Activated naive CD4-positive, alpha-beta T cell treated with anti-CD3 and anti-CD28 coated beads for 36 hours (primary cell): ENCODE data around the gene TLN1. TPM values are rescaled to one million over a fixed set of nuclear protein-coding genes. Genes with fewer than 3 reads are reported as not detected.

Source experiments
- CTCF ChIA-PET: fragments of 350-600 bp; sonication (Branson Sonifier 250); formaldehyde crosslinking; loops from one replicate; lab custom pipeline; 2021; ENCODE audit warnings: antibody characterized with exemption; lab: Charles Lee
- DNase-seq: peaks from one replicate; pipeline ENCODE4 v3.0.0-alpha.2; 2020
- H3K27ac Mint-ChIP-seq: one replicate; pipeline ENCODE4 v1.8.0; 2021; ENCODE audit warnings: mild to moderate bottlenecking, mixed read lengths
- H3K27me3 Mint-ChIP-seq: one replicate; pipeline ENCODE4 v1.8.0; 2021; ENCODE audit warnings: low read depth, mixed read lengths
- H3K36me3 Mint-ChIP-seq: one replicate; pipeline ENCODE4 v1.8.0; 2021; ENCODE audit warnings: low read depth, mixed read lengths
- H3K4me1 Mint-ChIP-seq: one replicate; pipeline ENCODE4 v1.8.0; 2021; ENCODE audit warnings: low read depth, mixed read lengths
- H3K4me3 Mint-ChIP-seq: one replicate; pipeline ENCODE4 v1.8.0; 2021; ENCODE audit warnings: mild to moderate bottlenecking, moderate library complexity, mixed read lengths
- H3K9me3 Mint-ChIP-seq: one replicate; pipeline ENCODE4 v1.8.0; 2021; ENCODE audit warnings: mixed read lengths
- intact Hi-C: fragments of 100-400 bp; cut with micrococcal nuclease; formaldehyde crosslinking; loops from one replicate; pipeline ENCODE4 v1.15.1; 2023
- total RNA-seq, 2 experiments: library from RNA; stranded (reverse); gene quantifications; one replicate each; pipeline ENCODE4 v1.2.3, GENCODE V29; 2021

The TLN1 gene
- total RNA-seq, 2 experiments from 2014 or later, result 190 TPM

DNA sequence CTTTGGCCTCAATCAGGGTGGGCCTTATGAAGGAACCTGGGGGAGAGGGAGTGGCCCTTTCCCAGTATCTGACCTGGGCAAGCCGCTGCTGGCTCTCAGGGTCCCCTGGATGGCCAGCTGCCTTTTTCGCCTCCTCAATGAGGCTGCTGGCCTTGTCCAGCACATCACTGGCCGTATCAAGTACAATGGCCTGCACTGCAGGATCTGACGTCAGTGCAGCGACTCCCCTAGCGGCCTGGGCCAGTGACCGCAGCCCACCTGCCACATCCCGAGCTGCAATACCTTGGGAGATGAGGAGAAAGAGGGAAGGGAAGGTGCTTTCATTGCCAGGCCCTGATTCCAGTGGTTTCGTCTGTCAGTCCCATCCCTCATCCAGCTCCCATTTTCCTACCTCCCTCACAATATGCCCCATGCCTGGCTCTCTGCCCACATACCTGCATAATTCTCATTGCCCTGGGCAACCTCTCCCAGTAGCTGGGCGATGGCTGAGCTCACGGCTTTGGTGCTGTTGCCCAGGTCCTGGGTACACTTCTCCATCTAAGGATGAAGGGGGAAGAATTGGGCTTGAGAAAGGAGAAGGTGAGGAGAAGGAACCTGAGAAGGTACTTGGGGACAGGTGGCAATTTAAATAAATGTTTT, 19.1 kb downstream of the TLN1 start:
- CTCF ChIA-PET, result interaction anchor here (0.7 to 7.5 kb wide), 3 partner anchors 17 to 56 kb away, joined by 3 to 53 read pairs (median 3); no protein-coding TSS in a partner anchor
- no peak for DNase-seq
- H3K4me1 Mint-ChIP-seq, result peaks cover 2% of the 10 kb centered on the region
- peaks cover 52% of the 10 kb centered on the region for H3K36me3 Mint-ChIP-seq
- no peak overlapping the region for H3K4me3 Mint-ChIP-seq
- no peak overlapping the region for H3K27ac Mint-ChIP-seq
- no peaks in the 10 kb centered on the region for H3K27me3 Mint-ChIP-seq
- intact Hi-C loops, result no loop called here
- H3K9me3 Mint-ChIP-seq, result no peaks in the 10 kb centered on the region

DNA sequence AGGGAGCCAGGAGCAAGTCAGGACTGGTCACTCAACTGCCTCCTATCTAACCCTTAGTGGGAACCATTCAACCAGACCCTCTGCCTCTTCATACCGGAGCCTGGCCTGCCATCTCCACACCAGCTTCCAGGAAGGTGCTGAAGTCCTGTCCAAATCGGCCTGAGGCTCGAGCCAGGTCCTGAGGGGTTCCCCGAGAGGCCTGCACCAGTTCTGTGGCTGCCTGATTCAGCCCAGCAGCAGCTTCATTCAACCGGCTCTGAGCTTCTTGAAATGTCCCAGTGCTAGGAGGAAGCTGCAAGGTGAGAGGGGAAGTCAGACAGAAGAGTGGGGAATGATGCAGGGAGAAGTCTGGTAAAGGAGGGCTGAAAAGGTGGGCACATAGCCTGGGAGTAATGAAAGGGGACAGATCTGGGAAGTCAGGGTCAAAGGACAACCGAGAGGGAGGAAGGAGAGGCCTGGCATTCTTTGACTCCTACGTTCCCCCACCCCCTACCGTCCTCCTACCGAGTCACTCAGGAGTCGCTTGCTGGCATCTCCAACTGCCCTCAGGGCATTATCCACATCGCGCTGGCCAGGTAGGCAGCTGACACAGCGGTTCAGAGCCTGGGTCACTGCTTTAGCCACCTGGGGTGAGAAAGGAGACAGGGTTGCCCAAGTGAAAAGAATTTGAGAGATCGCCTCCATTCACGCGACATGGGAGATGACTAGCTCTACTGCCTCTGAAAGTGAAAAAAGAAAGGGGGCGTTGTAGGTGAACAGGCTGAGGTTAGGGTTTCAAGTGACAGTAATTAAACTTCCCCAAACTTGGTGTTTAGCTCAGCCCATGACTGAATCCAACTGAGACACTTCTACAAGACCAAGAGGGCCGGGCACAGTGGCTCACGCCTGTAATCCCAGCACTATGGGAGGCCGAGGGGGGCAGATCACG, 20.2 kb downstream of the TLN1 start:
- H3K27me3 Mint-ChIP-seq, result no peaks in the 10 kb centered on the region
- H3K36me3 Mint-ChIP-seq, result peaks cover 59% of the 10 kb centered on the region
- H3K4me1 Mint-ChIP-seq, result peaks cover 2% of the 10 kb centered on the region
- no peaks in the 10 kb centered on the region for H3K9me3 Mint-ChIP-seq
- CTCF ChIA-PET, result interaction anchor here (0.6 to 7.5 kb wide), 7 partner anchors 16 to 171 kb away, joined by 3 to 53 read pairs (median 3); no protein-coding TSS in a partner anchor
- no peak overlapping the region for H3K4me3 Mint-ChIP-seq
- H3K27ac Mint-ChIP-seq, result no peak overlapping the region
- DNase-seq, result no peak
- intact Hi-C loops, result no loop called here

DNA sequence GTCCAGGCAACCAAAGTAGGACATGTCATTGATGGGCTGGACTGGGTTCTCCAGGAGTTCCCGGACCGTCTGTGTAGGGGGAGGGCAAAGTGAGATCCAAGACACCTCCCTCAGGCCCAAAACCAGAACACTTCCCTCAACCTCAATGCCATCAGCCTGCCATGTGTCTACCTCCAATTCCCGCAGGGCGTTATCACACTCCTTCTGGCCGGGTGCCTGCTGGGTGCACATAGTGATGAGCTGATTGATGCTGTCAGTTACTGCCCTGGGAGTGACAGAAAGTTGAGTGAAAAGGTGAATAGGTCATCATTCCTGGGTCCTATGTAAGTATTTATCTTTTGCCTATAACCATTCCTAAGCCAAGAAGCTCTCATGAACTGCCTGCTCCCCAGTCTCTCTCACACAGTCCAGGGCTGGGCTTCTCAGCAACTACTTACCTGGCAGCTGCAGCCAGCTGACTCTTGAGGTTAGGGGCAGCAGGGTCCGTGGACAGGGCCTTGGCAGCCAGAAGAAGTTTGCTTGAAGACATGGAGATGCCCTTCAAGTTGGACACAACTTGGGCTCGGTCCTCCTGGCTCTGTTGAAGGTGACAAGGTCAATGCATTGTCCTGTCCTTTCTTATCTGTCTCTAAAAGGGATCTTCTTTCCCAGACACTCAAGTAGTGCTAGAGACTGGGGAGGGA, 21.0 kb downstream of the TLN1 start:
- CTCF ChIA-PET, result interaction anchor here (1.2 to 7.5 kb wide), 5 partner anchors 16 to 171 kb away, joined by 3 to 53 read pairs (median 4); partner anchors contain the start of gene CCDC107
- H3K9me3 Mint-ChIP-seq, result no peaks in the 10 kb centered on the region

DNA sequence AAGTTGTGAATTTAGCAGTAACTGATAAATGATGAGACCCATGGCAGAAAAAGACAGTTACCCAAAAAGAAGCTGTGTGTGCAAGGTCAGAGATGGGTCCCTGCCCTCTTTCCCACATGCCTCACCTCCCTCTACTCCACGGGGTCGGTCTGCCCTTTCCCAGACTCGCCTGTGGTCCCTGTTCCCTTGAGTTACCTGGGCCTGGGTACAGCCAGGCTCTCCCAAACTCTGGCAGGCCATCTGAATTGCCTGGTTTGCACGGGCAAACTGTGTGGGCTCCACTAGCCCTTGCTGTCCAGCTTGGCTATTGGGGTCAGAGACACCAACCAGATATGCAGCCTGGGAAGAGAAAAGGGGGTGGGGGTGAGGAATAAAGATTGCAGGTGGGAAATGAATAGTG, 23.8 kb downstream of the TLN1 start:
- no peak for DNase-seq
- H3K27me3 Mint-ChIP-seq, result no peaks in the 10 kb centered on the region
- H3K27ac Mint-ChIP-seq, result no peak overlapping the region
- H3K4me3 Mint-ChIP-seq, result no peak overlapping the region
- H3K36me3 Mint-ChIP-seq, result peaks cover 64% of the 10 kb centered on the region
- H3K4me1 Mint-ChIP-seq, result peaks cover 2% of the 10 kb centered on the region
- no peaks in the 10 kb centered on the region for H3K9me3 Mint-ChIP-seq
- CTCF ChIA-PET, result interaction anchor here (1.2 to 4.9 kb wide), 3 partner anchors 13 to 91 kb away, joined by 3 to 30 read pairs (median 4); no protein-coding TSS in a partner anchor
- intact Hi-C loops, result no loop called here

More for the DNA sequence above, 21.0 kb downstream of the TLN1 start:
- H3K4me1 Mint-ChIP-seq, result peaks cover 2% of the 10 kb centered on the region
- no peak overlapping the region for H3K27ac Mint-ChIP-seq
- no peak for DNase-seq
- peaks cover 55% of the 10 kb centered on the region for H3K36me3 Mint-ChIP-seq
- H3K4me3 Mint-ChIP-seq, result no peak overlapping the region
- no peaks in the 10 kb centered on the region for H3K27me3 Mint-ChIP-seq
- intact Hi-C loops, result no loop called here

DNA sequence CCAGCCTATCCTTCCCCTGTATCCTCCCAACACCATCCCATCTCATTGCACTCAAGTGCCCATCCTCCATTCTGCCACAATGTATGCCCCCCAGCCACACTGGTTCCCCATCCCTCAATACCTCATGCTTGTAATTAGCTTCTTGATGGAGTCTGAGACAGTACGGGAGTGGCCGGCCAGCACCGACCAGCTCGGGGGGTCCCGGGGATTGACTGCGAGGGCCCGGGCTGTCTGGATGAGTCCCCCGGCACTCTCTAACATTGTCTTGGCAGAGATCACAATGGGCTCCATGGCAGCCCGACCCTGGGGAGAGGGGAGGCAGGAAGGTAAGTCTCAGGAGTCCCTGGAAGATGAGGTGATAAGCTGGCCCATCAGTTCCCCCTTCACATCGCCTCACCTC, 25.0 kb downstream of the TLN1 start:
- H3K4me3 Mint-ChIP-seq, result no peak overlapping the region
- peaks cover 64% of the 10 kb centered on the region for H3K36me3 Mint-ChIP-seq
- H3K27ac Mint-ChIP-seq, result no peak overlapping the region
- DNase-seq, result no peak
- no peaks in the 10 kb centered on the region for H3K27me3 Mint-ChIP-seq
- intact Hi-C loops, result no loop called here
- CTCF ChIA-PET, result interaction anchor here (1.0 to 4.9 kb wide), 4 partner anchors 11 to 90 kb away, joined by 3 to 30 read pairs (median 4); no protein-coding TSS in a partner anchor
- H3K9me3 Mint-ChIP-seq, result no peaks in the 10 kb centered on the region
- peaks cover 2% of the 10 kb centered on the region for H3K4me1 Mint-ChIP-seq

DNA sequence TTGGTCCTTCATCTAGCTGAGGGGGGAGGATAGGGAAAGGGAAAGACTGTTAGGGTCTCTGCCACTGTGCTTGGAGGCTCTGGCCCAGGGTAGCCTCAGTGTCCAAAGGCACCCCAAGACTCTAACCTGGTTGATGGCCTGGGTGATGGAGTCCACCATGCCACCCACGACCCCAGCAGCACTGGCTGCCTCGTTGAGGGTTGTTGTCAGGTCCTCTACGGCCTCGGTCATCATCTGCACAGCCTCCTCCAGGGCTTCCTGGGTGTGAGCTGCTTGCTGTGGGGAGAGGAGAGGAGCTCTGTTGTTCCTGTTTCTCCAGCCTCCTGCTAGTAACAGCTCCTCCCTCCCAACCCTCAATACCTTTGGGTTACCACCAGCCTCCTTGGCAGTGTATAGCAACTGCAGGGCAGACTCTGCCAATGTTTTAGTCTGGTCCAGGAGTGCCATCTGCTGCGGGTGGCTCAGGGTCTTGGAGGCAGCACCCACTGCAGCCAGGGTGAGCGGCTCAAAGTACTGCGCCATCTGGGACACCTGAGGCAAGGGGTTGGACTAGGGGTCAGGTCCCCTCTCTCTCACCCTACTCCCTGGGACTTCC, 26.1 kb downstream of the TLN1 start:
- CTCF ChIA-PET, result interaction anchor here (1.2 to 4.9 kb wide), 2 partner anchors 10 to 24 kb away, joined by 4 to 30 read pairs; no protein-coding TSS in a partner anchor
- Mint-ChIP-seq H3K36me3 (peaks cover 55% of the 10 kb centered on the region), H3K27ac (no peak overlapping the region), H3K9me3 (no peaks in the 10 kb centered on the region), H3K4me1 (no peaks in the 10 kb centered on the region), H3K4me3 (no peak overlapping the region), H3K27me3 (no peaks in the 10 kb centered on the region)
- DNase-seq, result no peak
- intact Hi-C loops, result no loop called here

DNA sequence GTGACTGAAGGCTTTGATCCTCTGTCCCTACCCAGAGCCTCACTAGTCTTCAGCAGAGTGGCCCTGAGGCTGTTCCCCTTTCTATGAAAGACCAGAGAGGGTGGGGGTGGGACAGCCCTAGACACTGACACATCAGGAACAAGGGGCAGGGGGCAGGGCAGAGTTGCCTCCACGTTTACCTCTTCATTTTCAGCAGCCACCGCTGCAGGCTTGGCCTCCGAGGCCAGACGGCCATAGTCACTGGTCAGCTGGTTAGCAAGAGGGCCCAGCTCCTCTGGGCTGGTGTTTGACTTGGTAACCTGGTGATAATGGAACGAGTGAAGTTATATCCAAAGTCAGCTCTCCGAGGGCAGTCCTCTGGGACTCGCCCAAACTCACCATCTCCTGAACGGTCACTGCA, 26.6 kb downstream of the TLN1 start:
- peaks cover 50% of the 10 kb centered on the region for H3K36me3 Mint-ChIP-seq
- no peaks in the 10 kb centered on the region for H3K9me3 Mint-ChIP-seq
- CTCF ChIA-PET, result interaction anchor here (4.9 kb wide), 1 partner anchor 10 kb away, joined by 30 read pairs; no protein-coding TSS in a partner anchor
- intact Hi-C loops, result no loop called here
- H3K27me3 Mint-ChIP-seq, result no peaks in the 10 kb centered on the region
- no peak overlapping the region for H3K4me3 Mint-ChIP-seq
- DNase-seq, result no peak
- H3K27ac Mint-ChIP-seq, result no peak overlapping the region
- no peaks in the 10 kb centered on the region for H3K4me1 Mint-ChIP-seq

DNA sequence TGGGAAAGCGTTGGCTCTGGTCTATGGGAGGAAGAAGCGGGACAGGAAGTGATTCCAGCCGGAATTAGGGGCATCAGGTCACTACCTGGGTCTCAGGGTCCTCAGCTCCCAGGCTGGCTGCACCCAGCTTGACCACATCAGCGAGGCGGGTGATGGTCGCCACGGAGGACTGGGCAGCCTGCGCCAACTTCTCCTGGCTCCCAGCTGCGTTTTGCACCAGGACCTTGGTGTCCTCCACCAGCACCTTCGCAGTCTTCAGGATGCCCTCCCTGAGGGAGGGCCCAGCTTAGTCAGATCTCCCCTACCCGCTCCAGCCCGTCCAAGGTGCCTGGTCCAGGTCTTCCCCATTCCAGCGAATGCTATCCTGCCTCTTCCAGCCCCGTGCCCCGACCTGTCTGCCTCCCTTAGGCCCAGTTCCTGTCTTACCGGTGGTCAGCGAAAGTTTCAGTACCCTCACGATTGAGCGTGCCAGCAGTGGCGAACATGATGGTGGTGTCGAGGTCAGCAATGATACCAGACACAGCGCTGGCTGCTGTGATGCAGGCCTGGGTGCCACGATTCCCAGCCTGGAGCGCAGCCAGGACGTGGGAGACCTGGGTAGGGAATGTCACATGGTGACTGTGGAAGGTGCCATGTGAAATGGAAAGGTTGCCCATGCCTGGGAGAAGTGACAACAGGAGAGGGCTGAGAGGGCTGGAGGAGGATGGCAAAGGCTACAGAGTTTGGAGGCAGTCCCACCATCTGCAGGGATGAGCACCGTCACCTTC, 27.9 kb downstream of the TLN1 start:
- CTCF ChIA-PET, result interaction anchor here (0.9 to 4.9 kb wide), 2 partner anchors 8 to 14 kb away, joined by 3 to 30 read pairs; no protein-coding TSS in a partner anchor
- intact Hi-C loops, result no loop called here
- Mint-ChIP-seq H3K27ac (no peak overlapping the region), H3K27me3 (no peaks in the 10 kb centered on the region), H3K9me3 (no peaks in the 10 kb centered on the region), H3K4me3 (no peak overlapping the region), H3K4me1 (no peaks in the 10 kb centered on the region), H3K36me3 (peaks cover 44% of the 10 kb centered on the region)
- DNase-seq, result no peak

DNA sequence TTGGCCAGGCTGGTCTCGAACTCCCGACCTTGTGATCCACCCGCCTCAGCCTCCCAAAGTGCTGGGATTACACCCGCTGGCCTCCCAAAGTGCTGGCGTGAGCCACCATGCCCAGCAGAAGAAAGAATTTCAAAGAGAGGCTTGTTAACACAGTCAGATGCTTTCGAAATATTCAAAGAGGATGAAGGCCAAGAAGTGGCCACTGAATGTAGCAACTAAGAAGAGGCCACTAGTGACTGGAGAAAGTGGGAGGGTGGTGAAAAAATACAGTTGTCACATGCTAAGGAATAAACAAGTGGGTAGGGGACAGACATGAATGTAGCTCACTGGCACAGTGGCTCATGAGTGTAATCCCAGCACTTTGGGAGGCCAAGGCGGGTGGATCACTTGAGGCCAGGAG, 29.3 kb downstream of the TLN1 start:
- Mint-ChIP-seq H3K4me1 (no peaks in the 10 kb centered on the region), H3K9me3 (no peaks in the 10 kb centered on the region), H3K36me3 (peaks cover 39% of the 10 kb centered on the region), H3K4me3 (no peak overlapping the region), H3K27me3 (no peaks in the 10 kb centered on the region), H3K27ac (no peak overlapping the region)
- no peak for DNase-seq
- intact Hi-C loops, result no loop called here
- CTCF ChIA-PET, result interaction anchor here (0.9 kb wide), 1 partner anchor 16 kb away, joined by 3 read pairs; no protein-coding TSS in a partner anchor

DNA sequence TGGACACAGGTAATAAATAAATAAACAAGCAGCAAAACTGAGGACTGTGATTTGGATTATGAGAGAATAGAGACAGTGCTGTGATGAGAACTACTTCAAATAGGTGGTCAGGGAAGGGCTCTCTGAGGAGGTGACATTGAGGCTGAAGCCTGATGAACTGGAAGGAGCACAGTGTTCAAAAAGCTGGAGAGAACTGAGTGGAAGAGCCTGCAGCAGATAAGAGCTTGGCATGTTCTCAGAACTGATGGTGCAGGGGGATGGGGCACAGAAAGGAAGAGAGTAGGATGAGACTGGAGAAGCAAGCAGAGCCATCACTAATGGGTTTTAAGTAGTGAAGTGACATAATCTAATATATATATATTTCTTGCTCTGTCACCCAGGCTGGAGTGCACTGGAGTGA, 31.1 kb downstream of the TLN1 start:
- no peak for DNase-seq
- H3K27ac Mint-ChIP-seq, result no peak overlapping the region
- CTCF ChIA-PET, result interaction anchor here (0.6 to 1.3 kb wide), 6 partner anchors 9 to 360 kb away, joined by 3 to 8 read pairs (median 3); partner anchors contain the start of gene TPM2
- peaks cover 34% of the 10 kb centered on the region for H3K36me3 Mint-ChIP-seq
- intact Hi-C loops, result no loop called here
- H3K4me1 Mint-ChIP-seq, result peaks cover 1% of the 10 kb centered on the region
- H3K27me3 Mint-ChIP-seq, result no peaks in the 10 kb centered on the region
- H3K4me3 Mint-ChIP-seq, result no peak overlapping the region
- H3K9me3 Mint-ChIP-seq, result no peaks in the 10 kb centered on the region

DNA sequence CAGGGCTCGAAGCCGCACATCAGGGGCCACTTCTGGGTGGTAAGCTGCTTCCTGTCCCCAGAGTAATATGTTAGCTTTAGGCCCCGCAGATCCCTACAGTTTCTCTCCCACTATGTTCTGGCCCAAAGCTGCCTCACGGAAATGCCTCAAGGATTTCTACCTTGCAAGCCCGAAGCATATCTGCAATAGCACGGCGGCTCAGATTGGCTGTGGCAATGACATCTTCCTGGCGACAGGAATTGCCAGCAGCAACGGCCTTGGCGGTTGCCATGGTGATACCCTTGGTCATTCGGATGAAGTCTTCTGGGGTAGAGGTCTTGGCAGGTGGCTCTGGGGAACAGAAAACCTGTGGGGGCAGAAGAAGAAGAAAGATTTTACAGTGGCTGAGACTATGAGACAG, 32.0 kb downstream of the TLN1 start:
- CTCF ChIA-PET, result interaction anchor here (1.3 to 6.0 kb wide), 2 partner anchors 10 to 29 kb away, joined by 8 to 68 read pairs; partner anchors contain the start of genes CREB3, TLN1 and TPM2
- Mint-ChIP-seq H3K9me3 (no peaks in the 10 kb centered on the region), H3K36me3 (peaks cover 30% of the 10 kb centered on the region), H3K27ac (no peak overlapping the region), H3K4me3 (no peak overlapping the region), H3K4me1 (peaks cover 1% of the 10 kb centered on the region), H3K27me3 (no peaks in the 10 kb centered on the region)
- DNase-seq, result no peak
- intact Hi-C loops, result no loop called here
